LHCN-M2 (cell line): ENCODE results near the gene IRS2. TPM values are rescaled to one million over a fixed set of nuclear protein-coding genes. Genes with fewer than 3 reads are reported as not detected.

ENCODE experiments used
- DNase-seq: peaks from one replicate; pipeline ENCODE4 v3.0.0-alpha.2; 2012; ENCODE audit warnings: low read depth
- total RNA-seq: library from RNA; depleted of rRNA; stranded (reverse); fragments of >200 nt; gene quantifications from 2 replicates; pipeline ENCODE4 v1.2.3, GENCODE V29; 2014

The IRS2 gene
- total RNA-seq, 1 experiment from 2014 or later, result 37.8 TPM

- no peak for DNase-seq
These were observed 17.4 kb upstream of the IRS2 start for GRCh38 chr13:109803825-109804224.

- no peak for DNase-seq
These were observed 16.6 kb upstream of the IRS2 start for GRCh38 chr13:109802936-109803335.

- DNase-seq, result no peak
These were observed 8.6 kb upstream of the IRS2 start for GRCh38 chr13:109795011-109795410.

GRCh38 chr13:109794095-109794494 is 7.7 kb upstream of the IRS2 start:
- no peak for DNase-seq

- no peak for DNase-seq
These were observed 6.2 kb upstream of the IRS2 start for GRCh38 chr13:109792416-109793059.

- peak; percentile 80 for DNase-seq
These were observed 4.7 kb upstream of the IRS2 start for GRCh38 chr13:109790942-109791605.

- peak; percentile 53 for DNase-seq
These were observed 3.7 kb upstream of the IRS2 start for GRCh38 chr13:109790086-109790485.

- DNase-seq, result peak; percentile 78
These were observed 2.9 kb upstream of the IRS2 start for GRCh38 chr13:109789262-109789661.

- no peak for DNase-seq
These were observed 2.2 kb upstream of the IRS2 start for GRCh38 chr13:109788372-109789111.

- DNase-seq, result peak; percentile 60
These were observed 962 bp upstream of the IRS2 start for GRCh38 chr13:109787135-109787954.

GRCh38 chr13:109785892-109786450 is 412 bp downstream of the IRS2 start:
- DNase-seq, result no peak

- peak; percentile 71 for DNase-seq
These were observed 1.1 kb downstream of the IRS2 start for GRCh38 chr13:109785141-109785891.

- DNase-seq, result peak; percentile 65
These were observed 1.7 kb downstream of the IRS2 start for GRCh38 chr13:109784590-109785140.

- no peak for DNase-seq
These were observed 2.4 kb downstream of the IRS2 start for GRCh38 chr13:109783815-109784589.

- DNase-seq, result no peak
These were observed 3.0 kb downstream of the IRS2 start for GRCh38 chr13:109783447-109783814.

- no peak for DNase-seq
These were observed 3.5 kb downstream of the IRS2 start for GRCh38 chr13:109782823-109783431.

GRCh38 chr13:109782066-109782822 is 4.1 kb downstream of the IRS2 start:
- DNase-seq, result no peak

- no peak for DNase-seq
These were observed 4.9 kb downstream of the IRS2 start for GRCh38 chr13:109781384-109782065.
